Measurements from ENCODE around the gene DCST2. TPM values are rescaled to one million over a fixed set of nuclear protein-coding genes. Genes with fewer than 3 reads are reported as not detected.

The DCST2 gene
- total and polyA plus RNA-seq, 9 of the 15 experiments (the other 6 are each of a cell fraction or from before 2014, with no cell fraction given), result 0.09 to 0.49 (median 0.11) TPM; not detected in 3

DNA sequence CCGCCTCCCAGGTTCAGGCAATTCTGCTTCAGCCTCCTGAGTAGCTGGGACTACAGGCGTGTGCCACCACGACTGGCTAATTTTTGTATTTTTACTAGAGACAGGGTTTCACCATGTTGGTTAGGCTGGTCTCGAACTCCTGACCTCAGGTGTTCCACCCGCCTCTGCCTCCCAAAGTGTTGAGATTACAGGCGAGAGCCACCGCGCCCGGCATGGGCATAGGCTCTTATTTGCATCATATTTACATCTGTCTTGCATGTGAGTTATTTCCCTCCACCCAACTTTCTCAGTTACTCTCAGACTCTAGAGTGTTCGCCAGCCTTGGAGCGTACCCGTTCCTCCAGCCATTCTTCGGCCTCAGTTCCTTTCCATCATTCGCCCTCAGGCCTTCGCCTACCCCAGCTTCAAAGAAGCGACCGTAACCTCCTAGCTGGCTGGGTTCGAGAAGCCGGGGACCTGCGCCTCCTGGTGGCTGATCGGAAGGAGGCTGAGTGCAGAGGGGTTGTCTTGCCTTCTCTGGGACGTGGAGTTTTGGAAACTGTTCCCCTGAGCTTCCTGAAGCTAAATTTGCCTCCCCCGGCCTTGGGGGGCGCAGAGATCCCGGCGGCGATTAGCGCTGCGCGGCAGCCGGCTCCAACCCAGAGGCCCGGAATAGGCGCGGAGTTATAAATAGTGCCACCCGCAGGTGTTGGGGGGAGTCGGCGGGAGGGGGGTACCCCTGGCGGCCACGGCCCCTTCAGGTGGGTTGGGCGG is 34.6 kb downstream of the DCST2 start (continued):
- TF ChIP-seq SIRT6 (IDR thresholded peaks at IDR 0.05; ENCODE audit: low read depth, low read length) (no peak), ATF7 (IDR thresholded peaks at IDR 0.05) (no peak; the same call in none of the 2 replicates), TRIM28 (IDR thresholded peaks at IDR 0.05) (peak; percentile 49; the same call in 1 of the 2 replicates), SIX5 (IDR thresholded peaks at IDR 0.05; ENCODE audit: borderline replicate concordance in 1 of 2, insufficient read depth in 1 of 2, low read depth in 1 of 2, low read length in 2 of 2) (no peak), SNRNP70 (optimal IDR thresholded peaks at IDR 0.05; ENCODE audit: low read depth, low read length) (no peak), PHB2 (IDR thresholded peaks at IDR 0.05; ENCODE audit: low read depth) (no peak), ZNF212 (CRISPR knock-in tag; IDR thresholded peaks at IDR 0.05) (no peak), ASH1L (IDR thresholded peaks at IDR 0.05; ENCODE audit: borderline replicate concordance, low read depth, partially characterized antibody) (no peak), KDM4B (IDR thresholded peaks at IDR 0.05; ENCODE audit: borderline replicate concordance in 2 of 2, low read depth in 1 of 2) (no peak), ZNF431 (CRISPR knock-in tag; IDR thresholded peaks at IDR 0.05) (no peak), BDP1 (IDR thresholded peaks at IDR 0.05; ENCODE audit: insufficient read depth, insufficient read length) (no peak), NR2C2 (CRISPR knock-in tag; IDR thresholded peaks at IDR 0.05) (no peak), NR2C2 (tag; IDR thresholded peaks at IDR 0.05) (peak; percentile 44; the same call in 1 of the 2 replicates), ZNF175 (CRISPR knock-in tag; IDR thresholded peaks at IDR 0.05; ENCODE audit: low read depth) (no peak)
- TF ChIP-seq, protein P1, sequence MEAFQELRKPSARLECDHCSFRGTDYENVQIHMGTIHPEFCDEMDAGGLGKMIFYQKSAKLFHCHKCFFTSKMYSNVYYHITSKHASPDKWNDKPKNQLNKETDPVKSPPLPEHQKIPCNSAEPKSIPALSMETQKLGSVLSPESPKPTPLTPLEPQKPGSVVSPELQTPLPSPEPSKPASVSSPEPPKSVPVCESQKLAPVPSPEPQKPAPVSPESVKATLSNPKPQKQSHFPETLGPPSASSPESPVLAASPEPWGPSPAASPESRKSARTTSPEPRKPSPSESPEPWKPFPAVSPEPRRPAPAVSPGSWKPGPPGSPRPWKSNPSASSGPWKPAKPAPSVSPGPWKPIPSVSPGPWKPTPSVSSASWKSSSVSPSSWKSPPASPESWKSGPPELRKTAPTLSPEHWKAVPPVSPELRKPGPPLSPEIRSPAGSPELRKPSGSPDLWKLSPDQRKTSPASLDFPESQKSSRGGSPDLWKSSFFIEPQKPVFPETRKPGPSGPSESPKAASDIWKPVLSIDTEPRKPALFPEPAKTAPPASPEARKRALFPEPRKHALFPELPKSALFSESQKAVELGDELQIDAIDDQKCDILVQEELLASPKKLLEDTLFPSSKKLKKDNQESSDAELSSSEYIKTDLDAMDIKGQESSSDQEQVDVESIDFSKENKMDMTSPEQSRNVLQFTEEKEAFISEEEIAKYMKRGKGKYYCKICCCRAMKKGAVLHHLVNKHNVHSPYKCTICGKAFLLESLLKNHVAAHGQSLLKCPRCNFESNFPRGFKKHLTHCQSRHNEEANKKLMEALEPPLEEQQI (IDR thresholded peaks at IDR 0.05), result no peak
- TF ChIP-seq, protein P2, sequence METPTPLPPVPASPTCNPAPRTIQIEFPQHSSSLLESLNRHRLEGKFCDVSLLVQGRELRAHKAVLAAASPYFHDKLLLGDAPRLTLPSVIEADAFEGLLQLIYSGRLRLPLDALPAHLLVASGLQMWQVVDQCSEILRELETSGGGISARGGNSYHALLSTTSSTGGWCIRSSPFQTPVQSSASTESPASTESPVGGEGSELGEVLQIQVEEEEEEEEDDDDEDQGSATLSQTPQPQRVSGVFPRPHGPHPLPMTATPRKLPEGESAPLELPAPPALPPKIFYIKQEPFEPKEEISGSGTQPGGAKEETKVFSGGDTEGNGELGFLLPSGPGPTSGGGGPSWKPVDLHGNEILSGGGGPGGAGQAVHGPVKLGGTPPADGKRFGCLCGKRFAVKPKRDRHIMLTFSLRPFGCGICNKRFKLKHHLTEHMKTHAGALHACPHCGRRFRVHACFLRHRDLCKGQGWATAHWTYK (CRISPR knock-in tag; IDR thresholded peaks at IDR 0.05), result no peak
- TF ChIP-seq, protein P3, sequence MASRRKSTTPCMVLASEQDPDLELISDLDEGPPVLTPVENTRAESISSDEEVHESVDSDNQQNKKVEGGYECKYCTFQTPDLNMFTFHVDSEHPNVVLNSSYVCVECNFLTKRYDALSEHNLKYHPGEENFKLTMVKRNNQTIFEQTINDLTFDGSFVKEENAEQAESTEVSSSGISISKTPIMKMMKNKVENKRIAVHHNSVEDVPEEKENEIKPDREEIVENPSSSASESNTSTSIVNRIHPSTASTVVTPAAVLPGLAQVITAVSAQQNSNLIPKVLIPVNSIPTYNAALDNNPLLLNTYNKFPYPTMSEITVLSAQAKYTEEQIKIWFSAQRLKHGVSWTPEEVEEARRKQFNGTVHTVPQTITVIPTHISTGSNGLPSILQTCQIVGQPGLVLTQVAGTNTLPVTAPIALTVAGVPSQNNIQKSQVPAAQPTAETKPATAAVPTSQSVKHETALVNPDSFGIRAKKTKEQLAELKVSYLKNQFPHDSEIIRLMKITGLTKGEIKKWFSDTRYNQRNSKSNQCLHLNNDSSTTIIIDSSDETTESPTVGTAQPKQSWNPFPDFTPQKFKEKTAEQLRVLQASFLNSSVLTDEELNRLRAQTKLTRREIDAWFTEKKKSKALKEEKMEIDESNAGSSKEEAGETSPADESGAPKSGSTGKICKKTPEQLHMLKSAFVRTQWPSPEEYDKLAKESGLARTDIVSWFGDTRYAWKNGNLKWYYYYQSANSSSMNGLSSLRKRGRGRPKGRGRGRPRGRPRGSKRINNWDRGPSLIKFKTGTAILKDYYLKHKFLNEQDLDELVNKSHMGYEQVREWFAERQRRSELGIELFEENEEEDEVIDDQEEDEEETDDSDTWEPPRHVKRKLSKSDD (conservative IDR thresholded peaks at IDR 0.05; ENCODE audit: low read length), result no peak; the same call in 1 of the 2 replicates
- TF ChIP-seq, protein P4, sequence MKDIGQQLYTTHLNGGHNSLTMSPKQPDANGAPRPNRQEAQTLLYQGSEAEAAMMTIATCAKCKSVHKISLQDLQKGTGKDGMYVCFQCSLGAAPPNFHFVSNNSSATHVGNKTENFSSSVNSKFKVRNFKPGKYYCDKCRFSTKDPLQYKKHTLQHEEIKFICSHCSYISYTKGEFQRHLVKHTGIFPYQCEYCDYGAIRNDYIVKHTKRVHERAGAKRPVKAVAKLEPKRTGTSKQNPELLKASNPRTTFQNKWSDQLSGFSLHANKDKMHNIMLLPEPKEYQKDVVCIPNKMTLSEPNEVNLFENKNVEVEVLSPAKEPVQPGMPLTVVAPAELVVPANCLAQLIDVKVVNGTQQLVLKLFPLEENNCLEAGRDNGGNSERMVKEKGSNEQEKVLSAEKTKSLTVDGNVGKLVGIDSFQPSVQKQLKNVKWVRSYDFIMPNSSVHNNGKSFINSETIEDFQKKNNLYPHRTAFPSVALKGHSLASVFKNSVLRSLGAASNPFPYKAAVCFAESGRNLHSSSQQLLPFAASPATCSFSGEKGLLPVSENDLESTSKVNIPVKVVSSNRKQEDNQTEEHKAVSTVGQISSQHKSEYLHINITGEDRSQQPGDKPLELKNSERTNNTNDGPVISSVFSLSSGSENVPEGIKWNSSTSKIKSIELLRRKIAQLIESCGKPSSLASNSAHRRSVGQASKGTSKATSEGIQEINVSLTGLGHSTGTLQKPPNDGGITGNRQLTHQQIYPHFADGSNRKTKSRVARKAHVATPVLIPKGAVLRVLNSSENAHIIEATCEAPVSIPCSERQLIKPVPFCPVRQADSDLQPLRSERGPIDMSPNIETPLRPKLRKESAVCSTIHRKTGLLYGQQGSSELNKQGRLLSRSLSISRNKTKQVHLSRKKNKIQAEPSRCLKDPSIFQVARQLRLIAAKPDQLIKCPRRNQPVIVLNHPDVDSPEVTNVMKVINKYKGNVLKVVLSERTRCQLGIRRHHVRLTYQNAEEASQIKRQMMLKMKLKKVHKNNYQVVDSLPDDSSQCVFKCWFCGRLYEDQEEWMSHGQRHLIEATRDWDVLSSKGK (CRISPR knock-in tag; IDR thresholded peaks at IDR 0.05), result no peak

Data from K562 (cell line).